ENCODE results near the gene RAPGEF1. TPM values are rescaled to one million over a fixed set of nuclear protein-coding genes. Genes with fewer than 3 reads are reported as not detected.

Gene RAPGEF1
- total RNA-seq, 2 experiments from 2014 or later, result 118 to 243 TPM

- intact Hi-C loops (cut with micrococcal nuclease; ENCODE audit: unreplicated experiment), result no loop called here
- BruUV-seq (replicated peaks), result no TSS peak
- Histone ChIP-seq H3K4me3 (ENCODE audit: low read depth, low read length, poor library complexity, severe bottlenecking) (no peak overlapping the region), H3K36me3 (ENCODE audit: insufficient read depth, low read length) (no peaks in the 10 kb centered on the region), H4K20me1 (ENCODE audit: insufficient read depth, low read length) (no peaks in the 10 kb centered on the region), H2AFZ (ENCODE audit: low read length) (no peak overlapping the region), H3K9me3 (ENCODE audit: low read length) (0 out of 2 replicates have a peak, but pooled peaks cover 10% of the 10 kb centered on the region), H3K9me2 (ENCODE audit: insufficient read depth, low read length) (no peaks in the 10 kb centered on the region), H3K79me2 (ENCODE audit: insufficient read depth, low read depth, low read length) (no peaks in the 10 kb centered on the region), H3K4me2 (ENCODE audit: low read length) (no peak overlapping the region), H3K4me1 (ENCODE audit: insufficient read depth, low read length, poor library complexity, severe bottlenecking) (no peaks in the 10 kb centered on the region), H3K27ac (ENCODE audit: low read depth, low read length, poor library complexity, severe bottlenecking) (no peak overlapping the region)
- TF ChIP-seq CTCF (conservative IDR thresholded peaks at IDR 0.05; ENCODE audit: low read length) (no peak), EZH2phosphoT487 (IDR thresholded peaks at IDR 0.05; ENCODE audit: borderline replicate concordance, low read depth, low read length) (no peak)
- ChIA-PET CTCF (ENCODE audit: unreplicated experiment) (no interaction called here), POLR2A (no interaction called here)
- no peak for DNase-seq (ENCODE audit: low spot score)
These were observed 181.9 kb downstream of the RAPGEF1 start for GRCh38 chr9:131557855-131558548.

GRCh38 chr9:131555841-131556673 is 183.8 kb downstream of the RAPGEF1 start:
- Histone ChIP-seq H2AFZ (ENCODE audit: low read length) (no peak overlapping the region), H3K4me1 (ENCODE audit: insufficient read depth, low read length, poor library complexity, severe bottlenecking) (no peaks in the 10 kb centered on the region), H3K4me2 (ENCODE audit: low read length) (no peak overlapping the region), H3K27ac (ENCODE audit: low read depth, low read length, poor library complexity, severe bottlenecking) (no peak overlapping the region), H3K4me3 (ENCODE audit: low read depth, low read length, poor library complexity, severe bottlenecking) (no peak overlapping the region), H3K79me2 (ENCODE audit: insufficient read depth, low read depth, low read length) (no peaks in the 10 kb centered on the region), H3K9me3 (ENCODE audit: low read length) (0 out of 2 replicates have a peak, but pooled peaks cover 10% of the 10 kb centered on the region), H3K36me3 (ENCODE audit: insufficient read depth, low read length) (no peaks in the 10 kb centered on the region), H3K9me2 (ENCODE audit: insufficient read depth, low read length) (no peaks in the 10 kb centered on the region), H4K20me1 (ENCODE audit: insufficient read depth, low read length) (no peaks in the 10 kb centered on the region)
- POLR2A ChIA-PET, result no interaction called here
- no peak for DNase-seq (ENCODE audit: low spot score)
- no peak for TF ChIP-seq CTCF (conservative IDR thresholded peaks at IDR 0.05; ENCODE audit: low read length)
- TF ChIP-seq EZH2phosphoT487 (IDR thresholded peaks at IDR 0.05; ENCODE audit: borderline replicate concordance, low read depth, low read length), result no peak
- CTCF ChIA-PET (ENCODE audit: unreplicated experiment), result no interaction called here
- no TSS peak for BruUV-seq (replicated peaks)
- intact Hi-C loops (cut with micrococcal nuclease; ENCODE audit: unreplicated experiment), result no loop called here
